IMR-90 (cell line): Measurements from ENCODE around the gene ANK3. TPM values are rescaled to one million over a fixed set of nuclear protein-coding genes. Genes with fewer than 3 reads are reported as not detected.

Experiments
- ATAC-seq: fragments of 200-7000 bp; cut with Tn5 transposase; 2 replicates; pipeline ENCODE4 v1.9.1; 2020; ENCODE audit warnings: low read depth, mild to moderate bottlenecking, moderate library complexity
- BruUV-seq: library from RNA; stranded (reverse); fragments of 400-500 nt; replicated peaks from 2 replicates; lab custom pipeline; 2021; lab: Mats Ljungman, UMichigan
- CTCF ChIA-PET: fragments of 300-600 bp; formaldehyde crosslinking; extraction: SDS; loops from one replicate; lab custom pipeline; 2021; ENCODE audit warnings: antibody characterized with exemption; lab: Yijun Ruan, JAX
- POLR2A ChIA-PET: fragments of 300-600 bp; sonication (Branson Sonifier 250); formaldehyde crosslinking; loops from one replicate; lab custom pipeline; 2022; ENCODE audit warnings: antibody characterized with exemption; ENCODE audit not compliant: unreplicated experiment; lab: Charles Lee
- DNase-seq: peaks from one replicate; pipeline ENCODE4 v3.0.0; 2013
- H2AFZ ChIP-seq: replicated peaks from 2 replicates; pipeline ENCODE3; 2013; ENCODE audit warnings: low read length, mild to moderate bottlenecking; ENCODE audit not compliant: poor library complexity
- H2AK5ac ChIP-seq: 2 replicates; pipeline ENCODE4 v1.6.1; 2013; ENCODE audit warnings: low read depth, low read length, inconsistent platforms
- H2AK9ac ChIP-seq: replicated peaks from 2 replicates; pipeline ENCODE3; 2013; ENCODE audit warnings: mild to moderate bottlenecking, low read depth, low read length, moderate library complexity; ENCODE audit not compliant: poor library complexity
- H2BK120ac ChIP-seq: 2 replicates; pipeline ENCODE4 v1.6.1; 2013; ENCODE audit warnings: low read depth, low read length, inconsistent platforms
- H2BK15ac ChIP-seq: 3 replicates; pipeline ENCODE4 v1.6.1; 2013; ENCODE audit warnings: low read depth, low read length, inconsistent platforms
- H2BK20ac ChIP-seq: 2 replicates; pipeline ENCODE4 v1.6.1; 2013; ENCODE audit warnings: low read depth, mild to moderate bottlenecking, inconsistent platforms, low read length, moderate library complexity
- H2BK5ac ChIP-seq: 2 replicates; pipeline ENCODE4 v1.6.1; 2013; ENCODE audit warnings: mild to moderate bottlenecking, low read depth, low read length, inconsistent platforms; ENCODE audit not compliant: poor library complexity, severe bottlenecking
- H3K14ac ChIP-seq: replicated peaks from 2 replicates; pipeline ENCODE4 v1.6.1; 2013; ENCODE audit warnings: low read depth, low read length, inconsistent platforms
- H3K18ac ChIP-seq: 2 replicates; pipeline ENCODE4 v1.6.1; 2013; ENCODE audit warnings: low read depth, low read length, control low read depth
- H3K23ac ChIP-seq: 2 replicates; pipeline ENCODE4 v1.6.1; 2013; ENCODE audit warnings: low read depth, low read length, inconsistent platforms
- H3K27ac ChIP-seq: 2 replicates; pipeline ENCODE4 v1.5.1; 2013; ENCODE audit warnings: mild to moderate bottlenecking, control low read depth, low read length; ENCODE audit not compliant: insufficient read depth
- H3K27me3 ChIP-seq: 2 replicates; pipeline ENCODE4 v1.6.1; 2013; ENCODE audit warnings: low read length; ENCODE audit not compliant: control insufficient read depth, insufficient read depth
- H3K36me3 ChIP-seq: 2 replicates; pipeline ENCODE4 v1.6.1; 2013; ENCODE audit warnings: low read length, mixed read lengths; ENCODE audit not compliant: control insufficient read depth, insufficient read depth
- H3K4ac ChIP-seq: 2 replicates; pipeline ENCODE4 v1.6.1; 2013; ENCODE audit warnings: low read depth, low read length, inconsistent platforms
- H3K4me1 ChIP-seq: 2 replicates; pipeline ENCODE4 v1.6.1; 2013; ENCODE audit warnings: low read length, mixed read lengths; ENCODE audit not compliant: control insufficient read depth, insufficient read depth
- H3K4me2 ChIP-seq: 2 replicates; pipeline ENCODE4 v1.6.1; 2013; ENCODE audit warnings: low read depth, mild to moderate bottlenecking, control low read depth, low read length, moderate library complexity
- H3K4me3 ChIP-seq: 2 replicates; pipeline ENCODE4 v1.5.1; 2013; ENCODE audit warnings: low read depth, mild to moderate bottlenecking, control low read depth, low read length, moderate library complexity; ENCODE audit not compliant: insufficient read depth
- H3K56ac ChIP-seq: 2 replicates; pipeline ENCODE4 v1.6.1; 2013; ENCODE audit warnings: low read length, inconsistent platforms; ENCODE audit not compliant: insufficient read depth; ENCODE audit errors: extremely low read depth
- H3K79me1 ChIP-seq, 2 experiments: 2 replicates each; pipeline ENCODE4 v1.6.1; 2013; ENCODE audit warnings: low read length in 2 of 2, inconsistent platforms in 1 of 2, low read depth in 1 of 2
- H3K9ac ChIP-seq: 2 replicates; pipeline ENCODE4 v1.6.1; 2013; ENCODE audit warnings: low read depth, low read length, control low read depth
- H3K9me1 ChIP-seq: 2 replicates; pipeline ENCODE4 v1.6.1; 2013; ENCODE audit warnings: low read length, inconsistent platforms; ENCODE audit not compliant: insufficient read depth
- H3K9me3 ChIP-seq: 2 replicates; pipeline ENCODE4 v1.6.1; 2013; ENCODE audit warnings: low read length; ENCODE audit not compliant: control insufficient read depth, insufficient read depth
- H4K20me1 ChIP-seq: 2 replicates; pipeline ENCODE4 v1.6.1; 2013; ENCODE audit warnings: low read length, inconsistent platforms; ENCODE audit not compliant: insufficient read depth
- H4K5ac ChIP-seq: 2 replicates; pipeline ENCODE4 v1.6.1; 2013; ENCODE audit warnings: mild to moderate bottlenecking, low read depth, low read length, control low read depth
- H4K8ac ChIP-seq, 2 experiments: 2 replicates each; pipeline ENCODE4 v1.6.1; 2013; ENCODE audit warnings: low read depth in 2 of 2, low read length in 2 of 2, control low read depth in 1 of 2, inconsistent platforms in 1 of 2
- H4K91ac ChIP-seq: 2 replicates; pipeline ENCODE4 v1.6.1; 2013; ENCODE audit warnings: low read depth, low read length, inconsistent platforms; ENCODE audit not compliant: insufficient read depth
- BHLHE40 ChIP-seq: fragments of 150-350 bp; IDR thresholded peaks from 2 replicates; pipeline ENCODE4 v1.6.1; 2016; ENCODE audit warnings: mild to moderate bottlenecking, low read depth, low read length
- CEBPB ChIP-seq: IDR thresholded peaks from 2 replicates; pipeline ENCODE4 v1.6.1; 2012; ENCODE audit warnings: low read depth, low read length, improper control_type of control experiment
- CHD1 ChIP-seq: IDR thresholded peaks from 2 replicates; pipeline ENCODE4 v1.6.1; 2012; ENCODE audit warnings: low read depth, low read length, improper control_type of control experiment
- CTCF ChIP-seq: conservative IDR thresholded peaks from 2 replicates; pipeline ENCODE4 v1.5.1; 2012; ENCODE audit warnings: mild to moderate bottlenecking, low read depth, low read length, improper control_type of control experiment
- ELK1 ChIP-seq: fragments of 150-350 bp; IDR thresholded peaks from 2 replicates; pipeline ENCODE4 v1.6.1; 2016; ENCODE audit warnings: low read depth, mild to moderate bottlenecking, low read length, moderate library complexity, borderline replicate concordance
- MAZ ChIP-seq: IDR thresholded peaks from 2 replicates; pipeline ENCODE4 v1.6.1; 2012; ENCODE audit warnings: low read depth, mild to moderate bottlenecking, low read length, improper control_type of control experiment, moderate library complexity, borderline replicate concordance
- MXI1 ChIP-seq: IDR thresholded peaks from 2 replicates; pipeline ENCODE4 v1.6.1; 2012; ENCODE audit warnings: low read depth, mild to moderate bottlenecking, low read length, moderate library complexity, borderline replicate concordance
- POLR2A ChIP-seq: IDR thresholded peaks from 2 replicates; pipeline ENCODE4 v1.6.1; 2012; ENCODE audit warnings: mild to moderate bottlenecking, low read depth, low read length
- RCOR1 ChIP-seq: IDR thresholded peaks from 2 replicates; pipeline ENCODE4 v1.6.1; 2012; ENCODE audit warnings: mild to moderate bottlenecking, low read length, improper control_type of control experiment; ENCODE audit not compliant: insufficient replicate concordance
- SMC3 ChIP-seq: fragments of 150-350 bp; IDR thresholded peaks from 2 replicates; pipeline ENCODE4 v1.6.1; 2016; ENCODE audit warnings: low read depth, mild to moderate bottlenecking, antibody characterized with exemption, low read length, moderate library complexity
- USF2 ChIP-seq: fragments of 150-350 bp; IDR thresholded peaks from 2 replicates; pipeline ENCODE4 v1.6.1; 2017; ENCODE audit warnings: mild to moderate bottlenecking, antibody characterized with exemption, low read length, low read depth
- WGBS, 2 experiments: methylation state at CpG; one replicate each; pipeline versions ENCODE4 v1.1.5 to v1.1.7; 2013; ENCODE audit warnings: missing lambda C conversion rate in 2 of 2; ENCODE audit not compliant: insufficient read length in 1 of 2; ENCODE audit errors: extremely low coverage in 2 of 2; 5-methylcytosine and 5-hydroxymethylcytosine counted together
- dilution Hi-C: fragments of 300-500 bp; cut with HindIII; formaldehyde crosslinking; loops from one replicate; pipeline ENCODE4 v1.14.3; 2018; ENCODE audit warnings: low sequenced_read_pairs; ENCODE audit not compliant: unreplicated experiment
- in situ Hi-C: fragments of 300-500 bp; cut with MboI; formaldehyde crosslinking; loops from 3 replicates; pipeline ENCODE4 v1.14.3; 2019; ENCODE audit warnings: low sequenced_read_pairs, inconsistent platforms, mixed read lengths
- intact Hi-C: fragments of 100-400 bp; cut with micrococcal nuclease; formaldehyde crosslinking; loops from 2 replicates; pipeline ENCODE4 v1.10.0; 2022
- polyA plus RNA-seq, 3 experiments: library from polyadenylated mRNA; depleted of rRNA; stranded (reverse); fragments of >200 nt; gene quantifications; 2 replicates each; pipeline ENCODE4 v1.2.3, GENCODE V29; 2012; ENCODE audit warnings: low replicate concordance in 1 of 3
- total RNA-seq: library from RNA; depleted of rRNA; stranded (reverse); fragments of >200 nt; gene quantifications from 2 replicates; pipeline ENCODE4 v1.2.3, GENCODE V29; 2012

ANK3 gene
- total and polyA plus RNA-seq, 2 of the 4 experiments (the other 2 are of a cell fraction) = 0.63 to 1.8 TPM

- in situ Hi-C loops (no loop called here), dilution Hi-C loops (no loop called here), intact Hi-C loops (no loop called here)
- Histone ChIP-seq H3K36me3 (no peaks in the 10 kb centered on the region), H3K4me3 (no peak overlapping the region), H3K27ac (no peak overlapping the region), H2AK5ac (no peak overlapping the region), H3K9ac (no peak overlapping the region), H3K79me1 (no peaks in the 10 kb centered on the region), H3K4me2 (no peak overlapping the region), H3K9me1 (peaks cover 10% of the 10 kb centered on the region; the same call in 1 of the 2 replicates), H3K27me3 (no peaks in the 10 kb centered on the region), H2BK20ac (peak overlapping the region; percentile 36; the same call in 1 of the 2 replicates), H2AFZ (no peak overlapping the region), H2BK120ac (peak overlapping the region; percentile 56; the same call in 1 of the 2 replicates), H3K23ac (no peak overlapping the region), H3K4ac (0 out of 2 replicates have a peak overlapping the region, but pooled peaks have one; percentile 10), H2BK15ac (peak overlapping the region; percentile 47; the same call in 1 of the 3 replicates), H4K8ac (no peak overlapping the region), H3K18ac (no peak overlapping the region), H2BK5ac (no peak overlapping the region), H4K91ac (no peak overlapping the region), H3K9me3 (no peaks in the 10 kb centered on the region), H3K56ac (no peak overlapping the region), H2AK9ac (no peak overlapping the region), H3K14ac (no peak overlapping the region), H4K20me1 (no peaks in the 10 kb centered on the region), H3K4me1 (peaks cover 11% of the 10 kb centered on the region), H4K5ac (no peak overlapping the region)
- DNase-seq (no peak), ATAC-seq (no peak)
- ChIA-PET CTCF (interaction anchor here (0.6 kb wide), 1 partner anchor 12 kb away, joined by 3 read pairs; no protein-coding TSS in a partner anchor), POLR2A (no interaction called here)
- 100% methylated on average over 1 of the region's 2 CpGs; no CpG with 5 or more reads in 1 of the 2 experiments for WGBS, 2 experiments
- BruUV-seq = no TSS peak
- no peak for TF ChIP-seq CEBPB
- no peak for TF ChIP-seq CTCF
- no peak for TF ChIP-seq RCOR1
- no peak for TF ChIP-seq ELK1
- no peak for TF ChIP-seq MXI1
- no peak for TF ChIP-seq USF2
- TF ChIP-seq SMC3 = no peak
- no peak for TF ChIP-seq CHD1
- no peak for TF ChIP-seq POLR2A
- TF ChIP-seq MAZ = no peak
- TF ChIP-seq BHLHE40 = no peak
Measured at GRCh38 chr10:60387531-60387930, 2.1 kb downstream of the ANK3 start.
